GM15510 (cell line): Measurements from ENCODE around the gene PFKFB3.

Experiments
- POLR2A ChIP-seq: IDR thresholded peaks from 3 replicates; pipeline ENCODE4 v1.6.1; 2011; ENCODE audit warnings: borderline replicate concordance; ENCODE audit not compliant: insufficient read length; ENCODE audit errors: extremely low read depth

The PFKFB3 gene

DNA sequence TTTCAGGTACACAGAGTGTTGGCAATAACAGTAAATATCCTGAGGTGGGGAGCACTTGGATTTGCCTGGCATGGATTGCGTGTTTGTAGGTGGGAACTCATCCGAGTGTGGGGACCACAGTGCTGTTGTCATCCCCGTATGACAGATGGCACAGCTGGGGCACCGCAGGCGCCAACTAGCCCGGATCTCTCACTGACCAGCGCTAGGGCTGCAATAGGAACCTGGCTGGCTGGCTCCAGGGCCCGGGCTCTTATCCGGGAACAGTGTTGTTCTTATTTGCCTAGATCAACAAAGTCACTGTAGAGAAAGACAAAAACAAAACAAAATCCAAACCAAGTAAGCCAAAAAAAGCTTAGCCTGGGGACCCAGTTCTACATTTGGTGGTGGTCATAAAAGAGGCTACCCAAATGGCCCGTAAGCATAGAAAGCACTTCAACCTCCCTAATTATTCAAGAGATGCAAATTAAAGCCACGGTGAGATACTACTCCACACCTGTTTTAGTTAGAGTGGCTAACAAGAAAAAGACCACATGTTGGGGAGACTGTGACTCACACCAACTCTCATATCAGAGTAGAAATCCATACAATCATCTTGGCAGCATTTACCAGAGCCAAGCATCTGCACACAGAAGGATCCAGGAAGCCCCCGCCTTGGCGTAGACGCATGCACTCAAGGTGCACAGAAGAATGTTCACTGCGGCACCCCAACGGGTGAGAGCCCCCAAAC lies 27.2 kb upstream of the PFKFB3 start:
- TF ChIP-seq POLR2A = no peak

DNA sequence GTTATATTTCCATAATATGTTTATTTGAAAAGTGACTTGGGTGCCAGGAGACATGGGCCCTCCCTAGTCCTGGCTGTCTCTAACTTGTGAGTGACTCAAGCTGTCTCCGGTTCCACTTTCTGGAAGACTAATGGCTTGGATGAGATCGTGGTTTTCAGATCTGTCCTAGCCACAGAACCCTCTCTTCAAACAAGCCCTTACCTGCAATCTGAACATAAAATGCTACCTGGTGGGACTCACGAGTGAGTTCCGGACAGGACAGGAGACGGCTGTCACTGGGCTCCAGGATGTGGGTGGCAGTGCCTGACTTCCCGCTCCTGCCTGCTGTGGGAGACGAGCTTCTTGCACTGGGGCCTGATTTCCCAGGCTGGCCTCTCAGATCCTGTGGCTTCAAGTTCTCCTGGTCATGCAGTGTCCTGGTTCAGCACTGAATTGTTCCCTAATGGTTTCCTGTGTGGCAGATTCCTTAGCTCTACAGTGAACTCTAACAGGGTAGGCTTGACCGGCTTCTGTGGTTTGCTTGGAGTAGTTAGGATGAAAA lies 26.0 kb upstream of the PFKFB3 start:
- TF ChIP-seq POLR2A = no peak

DNA sequence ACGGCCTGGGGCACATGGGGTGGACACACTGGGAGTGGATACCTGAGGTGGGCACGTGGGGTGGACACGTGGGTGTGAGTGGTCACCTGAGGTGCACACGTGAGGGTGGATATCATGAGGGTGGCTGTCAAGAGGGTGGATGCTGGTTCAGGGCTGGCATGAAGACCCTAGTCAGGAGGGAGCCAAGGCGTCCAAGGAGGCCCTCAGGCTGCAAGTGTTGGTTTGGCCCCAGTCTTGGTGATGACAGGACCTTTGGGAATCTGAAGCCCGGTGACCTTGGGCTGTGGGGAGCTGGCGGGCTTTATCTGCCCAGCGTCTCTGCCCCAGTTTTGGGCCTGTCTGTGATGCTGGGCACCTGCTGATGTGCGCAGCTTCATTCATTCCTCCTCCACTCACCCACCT lies 24.9 kb upstream of the PFKFB3 start:
- TF ChIP-seq POLR2A = no peak

DNA sequence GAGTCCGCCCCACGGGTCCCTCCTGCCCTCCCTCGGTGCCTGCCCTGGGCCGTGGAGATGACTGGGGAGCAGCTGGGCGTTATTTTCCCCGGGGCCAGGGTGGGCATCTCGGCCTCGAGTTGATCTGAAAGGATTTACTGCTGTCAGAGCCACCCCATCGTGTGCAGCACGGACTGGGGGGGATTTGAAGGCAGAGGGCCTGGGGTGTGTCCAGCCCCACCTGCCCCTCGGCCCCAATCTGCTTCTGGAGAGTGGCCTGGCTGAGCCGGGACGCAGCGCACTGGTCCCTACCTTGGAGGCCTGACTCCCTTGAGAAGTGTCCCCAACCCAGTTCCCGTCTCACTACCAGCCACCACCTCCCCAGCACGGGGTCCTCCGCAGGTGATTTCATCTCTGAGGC lies 24.2 kb upstream of the PFKFB3 start:
- no peak for TF ChIP-seq POLR2A

DNA sequence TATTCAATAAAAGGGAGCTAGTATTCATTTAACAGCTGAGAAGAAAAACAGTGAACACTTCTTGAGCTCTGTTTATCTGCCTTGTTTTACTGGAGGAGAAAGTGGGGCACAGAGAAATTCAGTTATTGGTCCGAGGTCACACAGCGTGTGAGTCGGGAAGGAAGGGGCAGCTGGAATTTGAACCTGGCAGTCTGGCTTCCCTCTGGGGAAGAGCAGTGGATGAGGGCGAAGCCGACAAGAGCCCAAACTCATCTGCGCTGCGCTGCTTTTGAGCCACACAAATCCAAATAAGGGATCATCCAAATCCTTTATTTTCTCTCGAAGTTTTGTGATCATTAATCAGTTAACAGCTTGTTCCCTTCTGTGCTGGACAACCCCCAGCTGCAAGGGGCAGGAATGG lies 23.7 kb upstream of the PFKFB3 start:
- no peak for TF ChIP-seq POLR2A

DNA sequence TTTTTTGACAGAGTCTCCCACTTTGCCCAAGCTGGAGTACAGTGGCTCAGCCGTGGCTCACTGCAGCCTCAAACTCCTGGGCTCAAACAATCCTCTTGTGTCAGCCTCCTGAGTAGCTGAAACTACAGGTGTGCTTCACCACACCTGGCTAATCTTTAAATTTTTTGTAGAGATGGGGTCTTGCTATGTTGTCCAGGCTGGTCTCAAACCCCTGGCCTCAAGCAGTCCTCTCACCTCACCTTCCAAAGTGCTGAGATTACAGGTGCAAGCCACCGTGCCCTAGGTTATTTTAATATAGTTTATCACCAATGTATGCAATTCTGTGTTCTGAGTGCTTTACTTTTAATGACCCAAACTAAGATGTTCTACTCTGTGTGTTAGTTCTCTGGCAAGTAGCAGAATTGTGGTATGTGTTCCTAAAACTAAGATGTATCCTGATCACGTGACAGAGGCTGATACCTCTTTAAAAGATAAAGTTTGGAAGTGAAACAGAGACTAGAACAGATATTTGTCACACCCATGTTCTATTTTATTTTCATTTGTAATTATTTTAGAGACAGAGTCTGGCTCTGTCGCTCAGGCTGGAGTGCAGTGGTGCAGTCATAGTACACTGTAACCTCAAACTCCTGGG lies 22.1 kb upstream of the PFKFB3 start:
- no peak for TF ChIP-seq POLR2A

DNA sequence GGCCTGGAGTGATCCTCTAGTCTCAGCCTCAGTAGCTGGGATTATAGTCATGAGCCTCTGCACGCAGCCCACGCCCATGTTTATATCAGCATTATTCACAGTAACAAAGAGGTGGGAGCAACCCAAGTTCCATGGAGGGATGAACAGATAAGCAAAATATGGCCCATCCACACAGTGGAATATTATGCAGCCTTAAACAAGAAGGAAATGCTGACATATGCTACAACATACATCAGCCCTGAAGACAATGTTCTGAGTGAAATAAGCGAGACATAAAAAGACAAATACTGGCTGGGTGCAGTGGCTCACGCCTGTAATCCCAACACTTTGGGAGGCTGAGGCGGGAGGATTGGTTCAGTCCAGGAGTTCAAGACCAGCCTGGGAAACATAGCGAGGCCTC lies 21.5 kb upstream of the PFKFB3 start:
- TF ChIP-seq POLR2A = no peak

DNA sequence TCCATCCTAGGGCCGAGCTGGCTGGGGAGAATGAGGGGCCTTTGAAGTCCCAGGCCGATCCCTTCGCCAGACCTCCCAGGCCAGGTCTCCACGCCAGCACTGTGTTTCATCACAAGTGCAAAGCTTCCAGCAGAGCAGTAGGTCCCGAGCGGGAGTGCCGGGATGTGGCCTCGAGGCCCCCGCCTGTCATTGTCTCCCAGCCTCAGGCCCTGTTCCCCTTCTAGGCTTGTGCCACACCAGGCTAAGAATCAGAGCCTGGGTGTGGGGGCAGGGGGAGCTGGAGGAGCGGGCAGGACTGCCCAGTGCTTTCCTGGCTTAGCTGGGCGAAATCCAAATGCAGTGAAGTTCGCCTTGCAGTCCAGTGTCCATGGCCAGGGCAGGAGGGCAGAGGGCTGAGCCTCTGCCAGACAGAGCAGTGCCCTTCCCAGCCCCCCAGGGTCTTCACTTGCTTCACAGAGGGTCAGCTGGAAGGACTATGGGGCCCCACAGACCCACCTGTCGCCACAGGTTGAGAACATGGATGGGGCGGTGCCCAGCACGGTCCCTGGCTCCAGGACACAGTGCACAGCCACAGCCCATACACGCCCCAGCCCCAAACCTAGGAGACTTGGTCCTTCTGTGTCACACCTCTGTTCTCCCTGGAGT lies 20.2 kb upstream of the PFKFB3 start:
- TF ChIP-seq POLR2A = no peak

DNA sequence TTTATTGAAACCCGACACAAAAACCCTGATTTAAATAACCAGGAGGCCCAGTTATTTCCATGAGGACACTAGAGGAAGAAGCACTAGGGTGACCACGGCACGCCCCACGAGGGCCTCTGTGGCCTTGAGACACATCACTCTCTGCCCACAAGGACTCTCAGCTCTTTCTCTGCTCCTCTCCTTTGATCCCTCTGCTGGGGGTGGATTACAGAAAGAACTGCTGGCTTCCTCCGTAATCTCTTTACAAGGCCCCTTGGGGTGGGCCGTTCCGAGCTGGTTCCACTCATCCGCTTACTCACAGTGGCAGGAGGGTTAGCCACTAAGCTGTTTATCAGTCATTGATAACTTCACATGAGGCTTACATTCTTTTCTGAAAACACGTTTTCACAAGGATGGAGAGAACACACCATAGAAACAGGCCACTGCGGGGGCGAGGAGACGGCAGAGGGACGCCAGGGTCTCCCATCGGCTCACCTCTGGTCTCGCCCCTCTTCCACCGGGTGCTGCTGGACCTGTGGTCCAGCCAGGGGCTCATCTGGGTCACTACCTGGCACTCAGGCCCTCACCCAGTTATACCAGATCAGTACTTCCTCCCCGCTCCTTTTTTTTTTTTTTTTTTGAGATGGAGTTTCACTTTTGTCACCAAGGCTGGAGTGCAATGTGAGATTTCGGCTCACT lies 17.6 kb upstream of the PFKFB3 start:
- TF ChIP-seq POLR2A = no peak

DNA sequence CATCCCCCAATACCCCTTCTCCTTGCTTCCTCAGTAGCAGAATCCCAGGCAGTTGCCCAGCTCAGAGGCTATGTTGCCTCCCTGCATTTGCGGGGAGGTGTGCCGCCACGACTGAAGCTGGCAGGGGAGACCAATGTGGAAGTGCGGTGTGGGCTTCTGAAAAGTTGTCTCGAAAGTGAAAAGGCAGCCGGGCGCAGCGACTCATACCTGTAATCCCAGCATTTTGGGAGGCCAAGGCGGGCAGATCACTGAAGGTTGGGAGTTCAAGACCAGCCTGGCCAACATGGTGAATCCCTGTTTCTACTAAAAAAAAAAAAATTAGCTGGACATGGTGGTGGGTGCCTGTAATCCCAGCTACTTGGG lies 15.9 kb upstream of the PFKFB3 start:
- no peak for TF ChIP-seq POLR2A

DNA sequence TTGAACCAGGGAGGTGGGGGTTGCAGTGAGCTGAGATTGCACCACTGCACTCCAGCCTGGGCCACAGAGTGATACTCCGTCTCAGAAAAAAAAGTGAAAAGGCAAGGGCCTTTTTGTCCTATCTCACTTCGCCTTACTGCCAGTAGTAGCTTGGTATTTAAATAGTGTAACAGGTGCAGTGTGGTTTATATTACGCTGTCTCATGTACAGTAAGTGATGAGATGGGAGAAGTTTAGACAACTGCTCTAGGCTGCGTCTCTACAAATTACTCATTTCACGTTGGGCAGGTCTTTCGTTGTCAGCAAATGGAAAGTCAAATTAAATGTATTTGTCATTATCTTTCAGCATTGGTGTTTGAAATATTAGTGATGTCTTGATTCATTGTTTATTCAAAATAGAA lies 15.5 kb upstream of the PFKFB3 start:
- TF ChIP-seq POLR2A = no peak

DNA sequence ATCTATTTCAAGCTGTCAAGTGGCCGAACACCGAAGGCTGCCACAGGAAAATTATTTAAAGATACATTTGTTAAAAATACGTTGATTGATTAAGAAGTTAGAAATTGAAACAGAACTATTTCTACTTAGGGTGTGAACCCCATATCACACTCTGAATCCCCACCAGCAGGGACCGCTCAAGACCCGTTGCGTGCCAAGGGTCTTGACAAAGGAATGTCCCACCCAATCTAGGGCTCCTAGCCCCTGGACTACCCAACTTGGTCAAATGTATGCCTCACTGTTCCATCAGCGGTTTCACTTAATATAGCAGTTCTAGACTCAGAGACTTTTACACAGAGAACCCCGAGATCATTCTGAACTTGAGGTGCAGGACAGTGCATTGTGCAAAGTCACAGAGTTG lies 11.6 kb upstream of the PFKFB3 start:
- no peak for TF ChIP-seq POLR2A

DNA sequence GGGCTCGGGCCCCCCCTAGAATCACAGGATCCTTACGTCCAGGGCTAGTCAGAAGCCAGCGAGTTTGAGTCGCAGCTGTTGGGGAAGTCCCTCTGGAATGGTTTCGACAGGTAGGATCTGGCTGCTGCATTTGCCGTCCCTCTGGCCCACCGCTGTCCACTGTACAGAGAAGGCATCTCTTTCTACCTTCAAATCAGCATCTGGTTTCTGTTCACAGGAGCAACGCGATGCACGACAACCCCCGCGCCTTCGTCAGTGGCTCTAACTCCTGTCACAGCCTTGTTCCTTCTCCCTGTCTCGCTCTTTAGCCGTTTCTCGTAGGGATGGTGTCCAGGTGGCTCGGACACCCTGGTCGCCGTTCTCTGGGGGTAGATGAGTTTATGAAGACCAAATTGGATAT lies 11.2 kb upstream of the PFKFB3 start:
- no peak for TF ChIP-seq POLR2A

DNA sequence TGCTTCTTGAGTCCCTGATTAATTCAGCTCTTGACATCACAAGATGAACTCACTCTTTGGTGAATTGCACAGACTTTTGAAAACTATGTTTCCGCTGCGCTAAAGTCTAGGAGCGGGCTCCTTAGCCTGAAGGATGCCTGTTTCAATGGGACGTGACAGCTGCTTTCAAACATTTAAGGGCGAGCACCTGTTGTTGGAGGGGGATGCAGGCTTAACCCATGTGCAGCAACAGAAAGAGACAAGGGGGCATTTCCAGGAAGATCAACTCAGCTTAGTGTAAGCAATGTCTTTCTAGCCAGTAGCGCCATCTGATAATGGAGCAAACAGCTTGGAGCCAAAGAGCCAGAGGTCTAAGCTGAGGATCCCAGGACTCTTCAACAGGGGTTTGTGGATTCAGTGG lies 8.4 kb upstream of the PFKFB3 start:
- no peak for TF ChIP-seq POLR2A

DNA sequence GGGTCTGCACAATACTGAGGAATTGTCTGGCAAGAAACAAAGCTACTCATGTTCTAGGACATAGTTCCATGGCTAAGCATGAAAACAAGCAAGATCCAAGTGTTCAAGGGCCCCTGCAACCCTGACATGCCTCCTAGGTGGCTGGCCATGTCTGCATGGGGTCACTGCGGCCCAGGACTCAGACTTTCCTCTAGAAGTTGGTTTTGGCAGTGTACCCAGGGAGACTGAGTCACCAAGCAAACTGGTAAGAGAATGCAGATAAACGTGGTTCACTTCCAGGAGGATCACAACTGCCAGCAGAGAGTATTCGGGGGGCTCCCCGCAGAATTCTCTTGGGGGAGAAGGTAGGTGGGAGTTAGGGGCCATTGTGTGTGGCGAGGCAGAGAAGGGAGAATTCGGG lies 7.4 kb upstream of the PFKFB3 start:
- TF ChIP-seq POLR2A = no peak
